HepG2 (cell line): ENCODE data around the gene POU6F1. TPM values are rescaled to one million over a fixed set of nuclear protein-coding genes. Genes with fewer than 3 reads are reported as not detected.

Experiments
- CEBPZ ChIP-seq: IDR thresholded peaks from 2 replicates; pipeline ENCODE4 v1.6.1; 2012; ENCODE audit warnings: low read length, improper control_type of control experiment
- CERS6 ChIP-seq: sonication (generic); formaldehyde crosslinking; IDR thresholded peaks from 2 replicates; pipeline ENCODE4 v1.5.0; 2020; ENCODE audit warnings: missing genetic modification reagents
- CSRNP2 ChIP-seq: sonication (generic); formaldehyde crosslinking; conservative IDR thresholded peaks from 2 replicates; pipeline ENCODE4 v1.8.0; 2022; ENCODE audit warnings: low read depth, missing genetic modification reagents
- ESRRA ChIP-seq: sonication (generic); formaldehyde crosslinking; IDR thresholded peaks from 2 replicates; pipeline ENCODE4 v1.5.1; 2020; ENCODE audit warnings: mild to moderate bottlenecking, low read depth, missing genetic modification reagents
- ETV6 ChIP-seq: sonication (generic); formaldehyde crosslinking; conservative IDR thresholded peaks from 2 replicates; pipeline ENCODE4 v1.4.0; 2020; ENCODE audit warnings: missing genetic modification reagents
- GPBP1L1 ChIP-seq: sonication (generic); formaldehyde crosslinking; IDR thresholded peaks from 2 replicates; pipeline ENCODE4 v1.5.0; 2020; ENCODE audit warnings: mild to moderate bottlenecking, missing genetic modification reagents
- KDM4B ChIP-seq: sonication (generic); formaldehyde crosslinking; IDR thresholded peaks from 2 replicates; pipeline ENCODE4 v1.4.0; 2020; ENCODE audit warnings: missing genetic modification reagents
- MEIS2 ChIP-seq: sonication (generic); formaldehyde crosslinking; IDR thresholded peaks from 2 replicates; pipeline ENCODE4 v1.9.0; 2021; ENCODE audit warnings: mild to moderate bottlenecking, missing genetic modification reagents
- MLLT10 ChIP-seq: sonication (generic); formaldehyde crosslinking; IDR thresholded peaks from 2 replicates; pipeline ENCODE4 v1.4.0; 2020; ENCODE audit warnings: missing genetic modification reagents
- MLXIP ChIP-seq: sonication (generic); formaldehyde crosslinking; IDR thresholded peaks from 2 replicates; pipeline ENCODE4 v1.9.0; 2021; ENCODE audit warnings: missing genetic modification reagents, borderline replicate concordance
- NFATC3 ChIP-seq: sonication (generic); formaldehyde crosslinking; IDR thresholded peaks from 2 replicates; pipeline ENCODE4 v1.5.1; 2020; ENCODE audit warnings: mild to moderate bottlenecking, missing genetic modification reagents
- NFE2 ChIP-seq: sonication (generic); formaldehyde crosslinking; IDR thresholded peaks from 2 replicates; pipeline ENCODE4 v1.4.0; 2020; ENCODE audit warnings: missing genetic modification reagents
- POLR2AphosphoS5 ChIP-seq: IDR thresholded peaks from 2 replicates; pipeline ENCODE4 v1.6.1; 2012; ENCODE audit warnings: low read depth, low read length
- RFXAP ChIP-seq: sonication (generic); formaldehyde crosslinking; IDR thresholded peaks from 2 replicates; pipeline ENCODE4 v1.4.0; 2020; ENCODE audit warnings: missing genetic modification reagents, borderline replicate concordance
- SP2 ChIP-seq: sonication (generic); formaldehyde crosslinking; IDR thresholded peaks from 2 replicates; pipeline ENCODE4 v1.5.1; 2020; ENCODE audit warnings: mild to moderate bottlenecking, missing genetic modification reagents
- TEAD2 ChIP-seq: sonication (generic); formaldehyde crosslinking; IDR thresholded peaks from 2 replicates; pipeline ENCODE4 v1.9.0; 2021; ENCODE audit warnings: missing genetic modification reagents
- ZC3H4 ChIP-seq: sonication (generic); formaldehyde crosslinking; IDR thresholded peaks from 2 replicates; pipeline ENCODE4 v1.4.0; 2020; ENCODE audit warnings: missing genetic modification reagents, borderline replicate concordance
- ZFP62 ChIP-seq: sonication (generic); formaldehyde crosslinking; IDR thresholded peaks from 2 replicates; pipeline ENCODE4 v1.4.0; 2020; ENCODE audit warnings: missing genetic modification reagents
- ZKSCAN5 ChIP-seq: sonication (generic); formaldehyde crosslinking; IDR thresholded peaks from 2 replicates; pipeline ENCODE4 v1.5.1; 2020; ENCODE audit warnings: mild to moderate bottlenecking, missing genetic modification reagents
- ZNF878 ChIP-seq: sonication (generic); formaldehyde crosslinking; IDR thresholded peaks from 2 replicates; pipeline ENCODE4 v1.8.1; 2023; ENCODE audit warnings: mild to moderate bottlenecking, missing genetic modification reagents, moderate library complexity
- polyA plus RNA-seq, 8 experiments: library from polyadenylated mRNA; depleted of rRNA in 3 of 8; stranded (reverse) in 7 of 8; unstranded in 1 of 8; fragments of >200 nt; fragmentation: Illumina TruSeq in 4 of 8; extraction: Trizol in 4 of 8; gene quantifications; 2 replicates each; pipeline versions ENCODE4 v1.2.1 to v1.2.3, GENCODE V29; 2011 to 2016; ENCODE audit warnings: low read depth in 4 of 8, missing spikeins in 1 of 8, mixed read lengths in 1 of 8; ENCODE audit not compliant: insufficient read depth in 1 of 8
- total RNA-seq, 5 experiments: library from RNA; depleted of rRNA; stranded (reverse); fragments of >200 nt; fragmentation: Illumina TruSeq; extraction: Trizol; gene quantifications; 2 replicates each; pipeline ENCODE4 v1.2.3, GENCODE V29; 2016; ENCODE audit warnings: low read depth in 1 of 5

Gene POU6F1
- total and polyA plus RNA-seq, 2 of the 13 experiments (the other 11 are each of a cell fraction or from before 2014, with no cell fraction given), result 0.48 to 0.51 TPM

- TF ChIP-seq ESRRA (CRISPR knock-in tag) (peak; percentile 31; the same call in 1 of the 2 replicates), ZC3H4 (no peak), SP2 (CRISPR knock-in tag) (peak; percentile 90), KDM4B (no peak), GPBP1L1 (no peak), MEIS2 (CRISPR knock-in tag) (no peak), NFE2 (CRISPR knock-in tag) (no peak), POLR2AphosphoS5 (peak; percentile 76), ZNF878 (CRISPR knock-in tag) (no peak), ZFP62 (CRISPR knock-in tag) (no peak), RFXAP (CRISPR knock-in tag) (peak; percentile 98), NFATC3 (0 out of 2 replicates have a peak, but pooled peaks have one; percentile 67), TEAD2 (CRISPR knock-in tag) (no peak), MLLT10 (CRISPR knock-in tag) (no peak), CEBPZ (no peak), CERS6 (CRISPR knock-in tag) (no peak), CSRNP2 (CRISPR knock-in tag) (no peak), ZKSCAN5 (no peak), ETV6 (no peak), MLXIP (CRISPR knock-in tag) (no peak)
Observed at GRCh38 chr12:51172515-51173431, 45.1 kb downstream of the POU6F1 start, which contains the start of gene TFCP2 (continued).
